NCI-H2081 (cell line): ENCODE results near the gene ITGA7.

ENCODE experiments used
- DNase-seq, 2 experiments: peaks; one replicate each; lab custom pipeline; 2025; lab: John Stamatoyannopoulos, UW

ITGA7 gene

DNA sequence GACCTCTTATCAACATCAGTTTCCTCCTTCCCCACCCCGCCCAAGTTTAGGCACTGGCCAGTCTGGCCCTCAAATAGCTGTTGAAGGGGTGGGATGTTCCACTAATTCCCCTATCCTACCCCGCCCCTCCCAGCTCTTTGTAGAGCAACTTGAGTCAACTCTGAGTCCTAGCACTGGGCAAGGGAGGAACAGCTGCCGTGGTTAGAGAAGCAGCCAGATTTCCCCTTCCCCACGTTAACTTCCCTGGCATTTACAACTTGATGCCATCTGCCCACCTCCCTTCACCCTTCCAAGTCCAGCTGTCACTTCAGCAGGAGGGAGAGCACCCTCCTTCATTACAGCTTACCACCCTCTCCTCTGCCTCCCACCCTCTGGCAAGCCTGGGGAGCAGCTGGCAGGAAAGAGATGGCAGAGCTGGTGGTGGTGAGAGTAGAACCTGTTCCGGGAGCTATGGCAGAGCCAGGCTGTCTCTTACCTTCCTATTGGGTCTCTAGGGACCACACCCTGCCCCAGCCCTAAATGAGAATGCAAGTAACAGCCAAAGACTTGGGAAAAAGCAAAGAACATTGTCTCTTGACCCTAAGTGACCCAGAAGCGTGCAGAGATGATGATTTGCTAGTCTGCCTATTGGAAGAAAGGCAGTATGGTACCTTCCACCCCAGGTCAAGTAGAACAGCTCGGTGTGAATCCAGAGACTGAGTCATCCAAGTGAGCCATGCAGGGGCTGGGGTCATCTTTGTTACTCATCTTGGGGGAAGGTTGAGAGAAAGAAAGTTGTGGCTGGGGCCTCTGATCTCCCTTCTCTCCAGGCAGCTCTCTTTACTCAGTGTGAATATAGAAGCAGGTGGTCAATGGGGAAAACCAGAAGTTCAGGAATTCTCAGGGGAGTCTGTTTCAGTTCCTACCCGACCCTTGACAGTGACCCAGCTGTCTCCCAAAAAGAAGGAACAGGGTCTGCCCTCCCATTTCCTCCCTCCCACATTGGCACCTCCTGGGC, 9.6 kb upstream of the ITGA7 start:
- peak in 1 of 2 experiments; percentile 27 for DNase-seq

GRCh38 chr12:55716582-55716957, 8.9 kb upstream of the ITGA7 start:
- DNase-seq, result no peak

DNA sequence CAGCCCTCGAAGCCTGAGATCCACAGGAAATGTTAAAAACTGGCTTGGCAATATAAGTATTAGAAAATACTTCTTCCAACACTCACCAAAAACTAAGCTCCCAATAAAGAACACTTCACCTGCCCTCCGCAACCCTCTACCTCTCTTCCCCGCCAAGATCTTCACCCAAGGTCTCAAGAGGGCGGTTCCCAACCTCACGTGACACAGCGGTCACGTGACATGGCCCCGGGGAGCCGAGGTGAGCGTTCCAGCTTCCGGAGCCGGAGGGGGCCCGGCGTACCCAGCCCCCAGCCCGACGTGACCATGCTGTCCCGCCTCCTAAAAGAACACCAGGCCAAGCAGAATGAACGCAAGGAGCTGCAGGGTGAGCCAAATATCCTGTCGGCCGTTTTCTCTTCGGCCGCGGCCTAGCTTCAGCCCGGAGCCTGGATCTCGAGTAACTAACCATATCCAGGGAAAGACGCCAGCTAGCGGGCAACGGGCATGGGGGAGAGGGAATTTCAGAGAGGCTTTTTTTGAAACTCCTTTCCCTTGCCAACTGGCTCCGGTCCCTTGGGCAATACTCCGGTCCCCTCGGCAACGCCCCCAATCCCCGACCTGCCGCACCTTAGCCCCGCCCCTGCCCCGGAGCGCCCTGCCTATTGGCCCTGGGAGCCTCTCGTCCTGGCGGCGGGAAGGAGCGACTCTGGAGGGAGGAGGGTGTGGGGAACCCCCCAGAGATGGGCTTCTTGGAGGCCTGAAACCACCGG, 8.3 kb upstream of the ITGA7 start, which contains the start of gene BLOC1S1:
TSS of gene BLOC1S1 (plus strand) at position 214 of the 749 bp plus-strand sequence. CDS start at position 220, 6 bp downstream.
- DNase-seq, result peak; percentile 87 to 95

- no peak for DNase-seq
Measured at GRCh38 chr12:55715169-55715764, 7.6 kb upstream of the ITGA7 start.

- no peak for DNase-seq
Measured at GRCh38 chr12:55713721-55714120, 6.0 kb upstream of the ITGA7 start.

- no peak for DNase-seq
Measured at GRCh38 chr12:55712700-55713415, 5.2 kb upstream of the ITGA7 start.

DNA sequence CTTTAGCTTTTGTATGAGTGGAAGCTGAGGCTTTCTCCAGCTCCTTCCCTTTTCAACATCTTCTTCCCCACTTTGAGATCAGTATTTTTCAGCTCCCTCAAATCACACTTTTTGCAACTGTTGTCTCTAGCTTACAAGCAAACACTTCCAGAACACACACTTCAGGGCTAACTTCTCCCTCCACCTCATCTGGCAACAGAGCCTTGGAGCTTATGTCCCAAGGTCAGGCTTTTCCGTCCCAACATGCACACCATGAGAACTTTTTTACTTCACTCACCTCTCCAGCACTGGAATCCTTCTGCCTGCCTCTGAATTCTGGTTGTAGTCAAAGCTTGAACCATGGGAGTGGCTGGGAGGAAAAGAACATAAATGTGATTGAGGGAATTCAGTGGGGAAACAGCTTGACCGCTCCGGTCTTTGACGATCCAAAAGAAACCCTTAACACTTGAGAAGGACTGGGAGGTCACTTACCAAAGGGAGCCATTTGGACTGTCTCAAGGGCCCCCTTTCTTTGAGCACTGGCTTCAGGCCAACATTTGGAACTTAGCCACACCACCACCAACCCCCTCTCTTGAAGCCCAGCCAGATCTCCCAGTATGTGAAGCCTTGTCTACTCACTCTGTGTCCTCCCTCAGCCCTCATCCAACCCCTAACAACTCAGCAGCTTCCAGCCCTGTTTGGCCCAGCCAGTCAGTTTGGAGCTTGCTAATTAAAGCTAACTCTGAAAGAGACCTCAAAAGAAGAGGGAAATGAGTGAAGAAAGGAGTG, 4.3 kb upstream of the ITGA7 start:
- no peak for DNase-seq

- DNase-seq, result no peak
Measured at GRCh38 chr12:55708695-55709233, 1.1 kb upstream of the ITGA7 start.

- no peak for DNase-seq
Measured at GRCh38 chr12:55707219-55707671, 459 bp downstream of the ITGA7 start.

DNA sequence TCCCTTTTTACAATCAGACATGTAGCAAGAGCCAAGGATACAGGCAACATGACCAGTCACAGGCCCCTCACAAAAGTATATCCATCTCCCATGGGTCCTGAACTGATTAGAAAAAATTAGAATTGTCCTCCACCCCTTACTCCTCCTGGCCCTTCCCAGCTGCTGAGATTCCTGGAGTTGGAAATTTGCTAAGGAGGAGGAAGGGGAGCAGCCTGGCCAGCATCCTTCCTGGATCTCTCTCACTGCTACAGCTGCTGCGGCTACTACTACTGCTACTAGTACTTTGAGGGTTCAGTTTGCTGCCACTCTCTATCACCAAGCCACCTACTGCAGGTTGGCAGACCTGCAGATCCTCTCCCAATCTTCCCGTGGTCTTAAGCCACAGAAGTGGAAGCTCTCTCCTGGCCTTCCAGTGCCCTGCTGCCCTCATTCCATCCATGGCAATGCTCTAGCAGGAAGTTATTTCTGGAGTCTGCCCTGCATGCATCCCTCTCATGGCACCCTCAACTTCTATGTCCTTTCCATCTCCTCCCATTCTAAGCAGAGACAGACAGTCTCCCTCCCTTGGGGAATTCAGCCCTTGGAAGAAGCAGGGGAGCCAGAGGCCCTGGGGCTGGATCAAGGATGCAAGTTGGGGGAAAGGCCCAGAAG, 1.0 kb downstream of the ITGA7 start:
- DNase-seq, result no peak

DNA sequence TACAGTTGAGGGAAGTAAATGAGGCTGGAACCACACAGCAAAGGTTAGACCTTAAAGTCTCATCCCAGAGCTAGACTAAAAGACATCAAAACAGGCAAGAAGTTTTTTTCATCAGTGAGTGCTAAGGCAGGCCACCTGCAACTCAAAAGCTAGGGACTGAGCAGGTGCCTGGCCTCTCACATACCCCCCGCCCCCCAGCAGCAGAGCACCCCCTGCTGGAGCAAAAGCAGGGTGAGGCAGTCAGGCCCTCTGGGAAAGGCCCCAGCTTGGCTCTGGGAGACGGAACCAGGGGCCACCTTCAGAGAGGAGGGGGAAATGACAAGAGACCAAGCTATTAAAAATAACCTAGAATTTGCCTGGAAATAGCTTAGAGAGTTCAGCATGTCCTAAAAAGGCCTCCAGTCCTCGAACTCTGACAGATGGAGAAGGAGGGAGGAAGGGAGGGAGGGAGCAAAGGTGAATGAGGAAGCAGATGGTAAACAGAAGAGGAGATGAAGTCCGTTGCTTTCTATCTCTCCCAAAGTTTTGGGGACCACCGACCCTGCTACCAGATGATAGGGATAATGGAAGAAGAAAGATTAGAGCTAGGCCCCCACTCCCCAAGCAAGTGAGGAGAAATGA, 1.8 kb downstream of the ITGA7 start:
- no peak for DNase-seq

DNA sequence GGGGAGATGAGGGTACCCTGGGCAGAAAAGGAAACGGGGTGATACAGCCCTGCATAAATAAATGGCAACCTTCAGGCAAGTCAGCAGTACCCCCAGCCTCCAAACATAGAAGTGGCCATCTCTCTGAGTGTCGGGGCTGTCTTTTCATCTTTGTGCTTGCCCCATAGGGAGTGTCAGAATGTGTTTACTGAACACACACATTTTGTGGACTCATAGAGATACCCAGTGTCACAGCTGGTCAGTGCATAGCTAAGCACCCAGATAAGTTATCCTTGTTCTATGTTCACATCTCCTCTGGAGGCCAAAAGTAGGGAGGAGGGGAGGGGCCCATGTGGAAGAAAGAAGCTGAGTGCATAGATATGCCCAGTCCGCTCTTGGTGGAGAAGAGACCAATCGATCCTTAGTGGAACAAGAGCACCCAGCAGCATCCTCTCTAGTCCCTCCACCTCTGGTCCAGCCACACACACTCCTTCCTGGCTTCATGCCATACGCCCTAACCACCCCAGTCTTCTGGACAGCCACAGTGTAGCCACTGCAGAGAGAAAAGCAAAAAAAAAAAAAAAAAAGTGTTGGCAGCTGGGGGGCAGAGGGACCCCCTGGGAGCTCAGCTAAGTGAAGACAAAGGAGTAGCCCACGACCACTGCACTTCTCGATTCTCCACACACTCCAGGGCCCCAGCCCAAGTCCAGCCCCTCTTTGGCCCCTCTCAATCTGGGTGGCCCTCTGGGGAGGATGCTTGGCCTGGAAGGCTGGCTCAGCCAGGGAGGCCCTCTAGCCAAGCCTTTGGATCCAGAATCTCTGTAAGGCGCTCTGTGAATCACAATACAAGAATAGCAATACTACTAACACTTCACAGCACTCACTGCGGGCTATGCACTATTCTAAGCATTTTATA, 2.6 kb downstream of the ITGA7 start:
- no peak for DNase-seq

- no peak for DNase-seq
Measured at GRCh38 chr12:55703901-55704761, 3.6 kb downstream of the ITGA7 start.

DNA sequence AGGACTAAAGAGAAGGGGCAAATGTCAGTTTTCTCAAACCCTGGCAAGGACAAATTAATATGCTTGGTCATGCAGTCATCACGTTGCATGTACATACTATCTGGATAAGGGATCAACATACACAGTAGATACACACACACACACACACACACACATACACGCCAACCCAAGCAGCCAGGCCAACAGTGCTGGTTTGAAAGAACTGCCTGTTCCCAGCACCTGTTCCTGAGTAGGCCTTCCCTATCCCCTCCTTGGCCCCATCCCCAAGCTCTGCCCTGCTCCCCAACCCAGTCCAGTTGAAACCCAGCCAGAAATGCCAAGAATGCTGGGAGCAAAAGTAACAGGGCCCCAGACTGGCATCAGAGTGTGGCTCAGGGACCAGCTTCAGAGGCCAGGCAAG, 4.4 kb downstream of the ITGA7 start:
- no peak for DNase-seq

DNA sequence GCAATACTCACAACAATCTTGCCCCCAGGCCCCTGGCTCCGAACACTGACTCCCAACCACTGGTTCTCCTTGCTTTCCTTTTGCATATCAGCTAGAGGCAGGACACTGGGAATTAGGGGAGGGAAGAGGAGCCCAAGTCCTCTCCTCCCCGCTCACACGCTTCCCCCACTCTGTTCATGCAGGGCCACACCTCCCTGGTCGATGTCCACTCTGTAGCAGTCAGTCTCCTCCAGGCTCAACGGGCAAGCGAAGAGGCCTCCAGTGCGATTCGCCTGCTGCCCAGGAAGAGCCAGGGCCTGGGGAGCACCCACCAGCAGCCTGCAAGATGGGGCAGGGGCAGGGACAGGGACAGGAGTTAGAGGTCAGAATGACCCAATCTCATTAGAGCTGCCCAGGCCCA, 4.8 kb downstream of the ITGA7 start:
- no peak for DNase-seq

DNA sequence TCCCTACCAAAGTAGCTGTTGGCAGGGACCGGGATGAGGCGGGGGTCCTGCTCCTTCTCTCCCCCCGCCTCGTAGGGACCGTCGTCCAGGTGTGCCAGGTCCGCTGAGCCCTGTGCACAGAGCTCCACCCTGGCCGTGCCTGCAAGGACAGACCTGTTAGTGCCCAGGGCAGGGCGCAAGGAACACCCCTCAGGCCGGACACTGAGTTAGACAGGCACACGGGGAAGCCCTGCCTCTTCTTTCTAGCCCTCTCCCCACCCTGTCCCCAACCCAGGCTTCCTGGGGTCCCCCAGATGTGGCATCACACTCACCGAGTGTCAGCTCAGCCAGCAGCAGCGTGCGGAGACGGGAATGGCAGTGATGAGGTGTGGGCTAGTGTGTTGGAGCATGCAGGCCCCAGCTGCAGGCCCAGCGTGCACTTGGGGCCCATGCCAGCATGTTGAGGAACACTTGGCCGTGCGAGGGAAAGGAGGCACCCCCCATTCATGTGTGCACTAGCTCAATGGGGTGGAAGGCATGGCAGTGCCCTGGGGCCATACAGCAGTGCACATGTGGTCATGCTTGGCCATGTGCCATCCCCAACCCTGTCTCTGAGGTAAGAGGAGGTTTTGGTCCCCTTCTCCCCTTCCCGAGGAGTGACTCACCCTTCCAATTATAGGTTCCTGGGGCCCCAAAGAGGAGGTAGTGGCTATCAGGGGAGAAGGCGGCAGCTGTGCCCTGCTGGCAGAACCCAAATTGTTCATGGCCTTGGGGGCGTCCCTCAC, 7.3 kb downstream of the ITGA7 start:
- peak in 1 of 2 experiments; percentile 3 for DNase-seq
